Brain microvascular endothelial cell (primary cell): ENCODE measurements around the gene SPEM2.
"Not testable (repeated sequence)": the region's sequence is repeated elsewhere in the genome, so short reads cannot be mapped to it uniquely, and the experiment has no call there.

Experiments
- DNase-seq: peaks from one replicate; pipeline ENCODE4 v3.0.0-alpha.2; 2020
- H3K27ac ChIP-seq: fragments of 250-450 bp; sonication (Bioruptor Pico); 2 replicates; pipeline ENCODE4 v1.5.1; 2020; ENCODE audit warnings: mild to moderate bottlenecking, moderate library complexity
- H3K27me3 ChIP-seq: fragments of 250-450 bp; sonication (Bioruptor Pico); replicated peaks from 2 replicates; pipeline ENCODE4 v1.5.1; 2020; ENCODE audit warnings: mild to moderate bottlenecking
- H3K36me3 ChIP-seq: fragments of 250-450 bp; sonication (Bioruptor Pico); replicated peaks from 2 replicates; pipeline ENCODE4 v1.5.1; 2020; ENCODE audit warnings: mild to moderate bottlenecking
- H3K4me3 ChIP-seq: 2 replicates; pipeline ENCODE4 v1.5.1; 2011; ENCODE audit warnings: low read depth, mild to moderate bottlenecking, control low read depth, low read length, moderate library complexity
- in situ Hi-C: cut with HindIII; loops from 2 replicates; pipeline ENCODE4 v1.10.0; 2017; ENCODE audit warnings: low sequenced_read_pairs, low pct_ligation_motif_present
- TF ChIP-seq, protein P1 (sequence below): IDR thresholded peaks from 2 replicates; pipeline ENCODE4 v1.5.1; 2011; ENCODE audit warnings: low read depth, mild to moderate bottlenecking, moderate library complexity, low read length, control low read depth, inconsistent platforms; ENCODE audit errors: missing control alignments

The SPEM2 gene

DNA sequence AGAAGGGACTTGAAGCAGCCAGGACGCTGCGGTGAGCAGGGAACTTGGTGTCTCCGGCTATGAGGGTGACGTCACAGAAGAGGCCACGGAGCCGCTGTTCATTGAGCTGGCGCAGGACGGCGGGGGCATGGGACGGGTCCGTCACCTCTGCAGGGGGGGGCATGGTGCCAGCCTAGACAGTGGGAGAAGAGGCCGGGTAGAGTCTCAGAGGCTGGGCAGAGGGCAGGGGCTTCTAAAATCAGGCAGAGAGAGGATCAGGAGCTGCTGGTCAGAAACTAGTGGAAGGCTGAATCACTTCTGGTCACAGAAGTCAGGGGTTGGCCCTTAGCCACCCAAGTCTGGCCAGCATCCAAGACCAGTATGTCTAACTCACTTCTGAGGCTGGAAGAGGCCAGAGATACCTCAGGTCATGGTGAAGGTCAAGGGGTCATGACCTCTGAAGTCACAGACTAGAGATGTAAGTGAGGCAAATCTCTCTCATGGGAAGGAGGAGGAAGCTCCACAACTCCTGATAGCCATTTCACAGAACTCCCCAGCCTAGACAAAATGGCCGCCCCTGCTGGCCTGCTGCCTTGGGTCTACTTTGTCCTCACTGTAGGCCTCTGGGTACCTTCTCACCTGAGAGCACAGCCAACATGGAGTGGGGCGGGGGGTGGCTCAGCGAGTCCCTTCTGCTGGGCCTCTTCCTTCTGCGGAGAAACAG lies 41.4 kb downstream of the SPEM2 start:
- peaks cover 21% of the 10 kb centered on the region for H3K36me3 ChIP-seq
- in situ Hi-C loops = no loop called here
- TF ChIP-seq, protein P1, sequence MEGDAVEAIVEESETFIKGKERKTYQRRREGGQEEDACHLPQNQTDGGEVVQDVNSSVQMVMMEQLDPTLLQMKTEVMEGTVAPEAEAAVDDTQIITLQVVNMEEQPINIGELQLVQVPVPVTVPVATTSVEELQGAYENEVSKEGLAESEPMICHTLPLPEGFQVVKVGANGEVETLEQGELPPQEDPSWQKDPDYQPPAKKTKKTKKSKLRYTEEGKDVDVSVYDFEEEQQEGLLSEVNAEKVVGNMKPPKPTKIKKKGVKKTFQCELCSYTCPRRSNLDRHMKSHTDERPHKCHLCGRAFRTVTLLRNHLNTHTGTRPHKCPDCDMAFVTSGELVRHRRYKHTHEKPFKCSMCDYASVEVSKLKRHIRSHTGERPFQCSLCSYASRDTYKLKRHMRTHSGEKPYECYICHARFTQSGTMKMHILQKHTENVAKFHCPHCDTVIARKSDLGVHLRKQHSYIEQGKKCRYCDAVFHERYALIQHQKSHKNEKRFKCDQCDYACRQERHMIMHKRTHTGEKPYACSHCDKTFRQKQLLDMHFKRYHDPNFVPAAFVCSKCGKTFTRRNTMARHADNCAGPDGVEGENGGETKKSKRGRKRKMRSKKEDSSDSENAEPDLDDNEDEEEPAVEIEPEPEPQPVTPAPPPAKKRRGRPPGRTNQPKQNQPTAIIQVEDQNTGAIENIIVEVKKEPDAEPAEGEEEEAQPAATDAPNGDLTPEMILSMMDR = no peak

DNA sequence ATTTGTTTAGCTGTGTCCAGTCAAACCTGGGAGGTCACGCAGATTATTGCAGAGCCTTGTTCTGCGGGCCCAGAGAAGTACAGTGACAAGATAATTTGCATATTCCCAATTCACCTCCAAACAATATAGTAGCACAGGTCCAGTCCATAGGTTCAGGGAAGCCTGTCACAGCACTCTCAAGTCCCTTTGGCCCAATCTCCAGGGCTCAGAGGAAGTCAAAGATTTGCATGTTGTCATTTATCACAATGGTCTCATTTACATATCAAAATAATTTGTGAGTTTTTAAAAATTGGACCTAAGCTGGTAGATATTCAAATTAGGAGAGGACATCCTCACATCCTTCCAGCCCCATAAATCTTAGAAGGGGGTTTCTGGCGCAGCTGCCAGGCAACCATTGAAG lies 42.1 kb downstream of the SPEM2 start:
- no peak for DNase-seq
- TF ChIP-seq, protein P1 = no peak
- H3K27ac ChIP-seq = no peak overlapping the region
- no peaks in the 10 kb centered on the region for H3K27me3 ChIP-seq
- in situ Hi-C loops = no loop called here
- peaks cover 19% of the 10 kb centered on the region for H3K36me3 ChIP-seq
- no peak overlapping the region for H3K4me3 ChIP-seq

More for the DNA sequence above, 41.4 kb downstream of the SPEM2 start:
- H3K4me3 ChIP-seq = no peak overlapping the region
- DNase-seq = no peak
- H3K27ac ChIP-seq = no peak overlapping the region
- no peaks in the 10 kb centered on the region for H3K27me3 ChIP-seq

DNA sequence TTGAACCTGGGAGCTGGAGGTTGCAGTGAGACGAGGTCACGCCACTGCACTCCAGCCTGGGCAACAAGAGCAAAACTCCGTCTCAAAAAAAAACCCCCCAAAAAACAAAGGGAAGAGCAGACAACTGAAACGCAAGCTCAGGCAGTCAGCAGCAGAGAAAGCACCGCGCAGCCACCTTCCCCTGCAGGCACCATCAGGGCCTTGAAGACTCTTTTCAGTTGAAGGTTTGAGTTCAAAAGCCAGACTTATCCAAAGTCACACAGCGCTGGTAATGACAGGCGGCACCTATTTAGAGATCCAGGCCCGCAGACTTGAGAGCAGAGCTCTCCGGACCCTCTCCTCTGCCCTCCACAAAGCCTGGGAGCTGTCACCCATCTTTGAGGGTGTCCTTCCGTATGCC lies 42.9 kb downstream of the SPEM2 start:
- no peak overlapping the region for H3K27ac ChIP-seq
- H3K27me3 ChIP-seq = no peaks in the 10 kb centered on the region

DNA sequence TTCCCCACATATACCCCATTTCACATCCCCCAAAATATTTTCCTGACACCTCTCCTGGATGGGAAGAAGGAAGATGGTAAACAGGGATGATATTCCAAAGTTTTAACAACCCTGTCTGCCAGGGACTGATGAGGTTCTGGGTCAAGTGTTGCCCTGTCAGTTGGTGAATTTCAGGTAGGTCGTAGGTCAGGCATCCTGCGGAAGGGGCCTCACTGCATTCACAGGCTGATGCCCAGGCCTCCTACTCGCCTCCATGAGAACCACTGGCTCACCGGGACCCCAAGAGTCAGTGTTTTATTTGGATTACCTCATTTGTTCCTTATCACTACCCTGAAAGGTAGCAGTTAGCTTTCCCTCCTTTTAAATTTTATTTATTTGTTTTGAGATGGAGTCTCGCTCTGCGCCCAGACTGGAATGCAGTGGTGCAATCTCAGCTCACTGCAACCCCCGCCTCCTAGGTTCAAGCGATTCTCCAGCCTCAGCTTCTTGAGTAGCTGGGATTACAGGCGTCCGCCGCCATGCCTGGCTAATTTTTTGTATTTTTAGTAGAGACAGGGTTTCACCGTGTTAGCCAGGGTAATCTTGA lies 43.5 kb downstream of the SPEM2 start:
- H3K27me3 ChIP-seq = no peaks in the 10 kb centered on the region
- in situ Hi-C loops = no loop called here
- H3K36me3 ChIP-seq = peaks cover 8% of the 10 kb centered on the region
- no peak for DNase-seq
- no peak overlapping the region for H3K4me3 ChIP-seq
- TF ChIP-seq, protein P1 = no peak
- no peak overlapping the region for H3K27ac ChIP-seq

More for the DNA sequence above, 42.9 kb downstream of the SPEM2 start:
- no peak overlapping the region for H3K4me3 ChIP-seq
- TF ChIP-seq, protein P1 = no peak
- no peak for DNase-seq
- H3K36me3 ChIP-seq = peaks cover 12% of the 10 kb centered on the region
- in situ Hi-C loops = no loop called here

DNA sequence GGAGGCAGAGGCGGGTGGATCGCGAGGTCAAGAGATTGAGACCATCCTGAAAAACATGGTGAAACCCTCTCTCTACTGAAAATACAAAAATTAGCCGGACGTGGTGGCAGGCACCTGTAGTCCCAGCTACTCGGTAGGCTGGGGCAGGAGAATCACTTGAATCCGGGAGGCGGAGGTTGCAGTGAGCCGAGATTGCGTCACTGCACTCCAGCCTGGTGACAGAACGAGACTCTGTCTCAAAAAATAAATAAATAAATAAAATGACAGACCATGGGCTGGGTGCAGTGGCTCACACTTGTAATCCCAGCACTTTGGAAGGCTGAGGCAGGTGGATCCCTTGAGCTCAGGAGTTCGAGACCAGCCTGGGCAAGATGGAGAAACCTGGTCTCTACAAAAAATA lies 44.4 kb downstream of the SPEM2 start:
- H3K4me3 ChIP-seq, H3K36me3 ChIP-seq, DNase-seq, in situ Hi-C loops, H3K27me3 ChIP-seq, H3K27ac ChIP-seq: not testable (repeated sequence)

DNA sequence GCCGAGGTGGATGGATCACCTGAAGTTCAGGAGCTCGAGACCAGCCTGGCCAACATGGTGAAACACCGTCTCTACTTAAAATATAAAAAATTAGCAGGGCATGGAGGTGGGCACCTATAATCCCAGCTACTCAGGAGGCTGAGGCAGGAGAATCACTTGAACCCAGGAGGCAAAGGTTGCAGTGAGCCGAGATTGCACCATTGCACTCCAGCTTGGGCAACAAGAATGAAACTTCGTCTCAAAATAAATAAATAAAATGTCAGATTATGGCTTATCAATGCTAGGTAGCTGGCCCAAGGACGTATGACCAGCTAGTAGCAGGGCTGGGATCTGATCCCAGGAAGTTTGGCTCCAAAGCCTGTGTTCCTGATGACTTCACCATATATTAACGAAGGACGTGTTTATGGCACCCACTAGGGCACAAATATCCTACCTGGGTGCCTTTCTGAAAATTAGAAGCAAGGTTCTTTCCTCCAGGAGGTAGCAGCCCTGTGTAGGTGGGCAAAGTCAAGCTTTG lies 45.1 kb downstream of the SPEM2 start:
- in situ Hi-C loops, H3K27me3 ChIP-seq, H3K4me3 ChIP-seq, H3K36me3 ChIP-seq, DNase-seq, H3K27ac ChIP-seq: not testable (repeated sequence)
